Liver (tissue), 9 donors: ENCODE data around the gene DIO1. TPM values are rescaled to one million over a fixed set of nuclear protein-coding genes. Genes with fewer than 3 reads are reported as not detected.

Source experiments
- DNase-seq: peaks from one replicate; pipeline ENCODE4 v3.0.0-alpha.2; 2017; ENCODE audit warnings: low spot score
- H3K27ac ChIP-seq, 2 donors: one replicate each; pipeline ENCODE4 v1.7.0; 2013; ENCODE audit warnings: inconsistent platforms in 2 of 2, low read length in 2 of 2, control low read depth in 1 of 2, low read depth in 1 of 2, mild to moderate bottlenecking in 1 of 2
- H3K27me3 ChIP-seq, 4 donors: one replicate each; pipeline versions ENCODE4 v1.6.1 to v1.7.0; 2013; ENCODE audit warnings: low read length in 3 of 4, inconsistent platforms in 1 of 4, mild to moderate bottlenecking in 1 of 4, moderate library complexity in 1 of 4; ENCODE audit not compliant: control insufficient read depth in 4 of 4, insufficient read depth in 4 of 4
- H3K36me3 ChIP-seq, 4 donors: one replicate each; pipeline versions ENCODE4 v1.6.1 to v1.7.0; 2013; ENCODE audit warnings: low read length in 3 of 4, mild to moderate bottlenecking in 3 of 4, low read depth in 1 of 4, moderate library complexity in 1 of 4; ENCODE audit not compliant: control insufficient read depth in 4 of 4, insufficient read depth in 3 of 4
- H3K4me1 ChIP-seq, 4 donors: one replicate each; pipeline versions ENCODE4 v1.6.1 to v1.7.0; 2013; ENCODE audit warnings: low read length in 3 of 4, mild to moderate bottlenecking in 3 of 4, moderate library complexity in 1 of 4; ENCODE audit not compliant: control insufficient read depth in 4 of 4, insufficient read depth in 4 of 4
- H3K4me3 ChIP-seq, 3 donors: one replicate each; pipeline versions ENCODE4 v1.6.1 to v1.7.0; 2013; ENCODE audit warnings: low read length in 3 of 3, control low read depth in 1 of 3, low read depth in 1 of 3, mild to moderate bottlenecking in 1 of 3
- H3K9ac ChIP-seq, 2 donors: one replicate each; pipeline ENCODE4 v1.7.0; 2013; ENCODE audit warnings: low read length in 2 of 2, mild to moderate bottlenecking in 2 of 2, moderate library complexity in 2 of 2, control low read depth in 1 of 2, low read depth in 1 of 2
- H3K9me3 ChIP-seq, 4 donors: one replicate each; pipeline versions ENCODE4 v1.6.1 to v1.7.0; 2013; ENCODE audit warnings: low read length in 3 of 4; ENCODE audit not compliant: control insufficient read depth in 4 of 4
- ATF3 ChIP-seq: IDR thresholded peaks from 2 replicates; pipeline ENCODE4 v1.6.1; 2016; ENCODE audit warnings: antibody characterized with exemption
- CTCF ChIP-seq: fragments of 150-350 bp; IDR thresholded peaks from 2 replicates; pipeline ENCODE4 v1.5.1; 2017; ENCODE audit warnings: improper control_type of control experiment, low read depth, low read length; ENCODE audit not compliant: missing input control
- EGR1 ChIP-seq, 2 donors: IDR thresholded peaks; 2 replicates each; pipeline ENCODE4 v1.6.1; 2016 to 2018; ENCODE audit warnings: antibody characterized with exemption in 2 of 2, low read depth in 2 of 2
- FOXA1 ChIP-seq: IDR thresholded peaks from 2 replicates; pipeline ENCODE4 v1.6.1; 2016; ENCODE audit warnings: antibody characterized with exemption
- HNF4A ChIP-seq, 2 donors: conservative IDR thresholded peaks; 2 replicates each; pipeline ENCODE4 v1.6.1; 2016; ENCODE audit warnings: antibody characterized with exemption in 2 of 2, mild to moderate bottlenecking in 2 of 2
- HNF4G ChIP-seq: IDR thresholded peaks from 2 replicates; pipeline ENCODE4 v1.6.1; 2016; ENCODE audit warnings: antibody characterized with exemption
- JUND ChIP-seq, 2 donors: IDR thresholded peaks; 2 replicates each; pipeline ENCODE4 v1.6.1; 2016; ENCODE audit warnings: antibody characterized with exemption in 2 of 2
- MAX ChIP-seq: IDR thresholded peaks from 2 replicates; pipeline ENCODE4 v1.6.1; 2016; ENCODE audit warnings: antibody characterized with exemption
- NR2F2 ChIP-seq: IDR thresholded peaks from 2 replicates; pipeline ENCODE4 v1.6.1; 2016; ENCODE audit warnings: antibody characterized with exemption
- RAD21 ChIP-seq, 2 donors: IDR thresholded peaks; 2 replicates each; pipeline ENCODE4 v1.6.1; 2016; ENCODE audit warnings: antibody characterized with exemption in 2 of 2, mild to moderate bottlenecking in 2 of 2
- REST ChIP-seq: IDR thresholded peaks from 2 replicates; pipeline ENCODE4 v1.6.1; 2016; ENCODE audit warnings: antibody characterized with exemption, mild to moderate bottlenecking
- RXRA ChIP-seq, 2 donors: IDR thresholded peaks; 2 replicates each; pipeline ENCODE4 v1.6.1; 2017 to 2018; ENCODE audit warnings: antibody characterized with exemption in 2 of 2, mild to moderate bottlenecking in 1 of 2
- SP1 ChIP-seq: IDR thresholded peaks from 2 replicates; pipeline ENCODE4 v1.6.1; 2018; ENCODE audit warnings: antibody characterized with exemption, mild to moderate bottlenecking
- TAF1 ChIP-seq: conservative IDR thresholded peaks from 2 replicates; pipeline ENCODE4 v1.6.1; 2016; ENCODE audit warnings: antibody characterized with exemption, mild to moderate bottlenecking
- YY1 ChIP-seq: IDR thresholded peaks from 2 replicates; pipeline ENCODE4 v1.6.1; 2016; ENCODE audit warnings: antibody characterized with exemption, mild to moderate bottlenecking
- ZBTB33 ChIP-seq: IDR thresholded peaks from 2 replicates; pipeline ENCODE4 v1.6.1; 2016; ENCODE audit warnings: antibody characterized with exemption
- WGBS: extraction: QIAGEN DNeasy Blood & Tissue Kit; methylation state at CpG from one replicate; pipeline ENCODE4 v1.1.7; 2013; 5-methylcytosine and 5-hydroxymethylcytosine counted together
- polyA plus RNA-seq, 2 donors: library from polyadenylated mRNA; stranded (reverse) in 1 of 2; unstranded in 1 of 2; fragments of 200-250 nt in 1 of 2; fragments of >200 nt in 1 of 2; fragmentation: Nextera tagmentation in 1 of 2; extraction: Ambion mirVana in 1 of 2; gene quantifications; one replicate each; pipeline versions ENCODE4 v1.2.1 to v1.2.3, GENCODE V29; 2013 to 2015
- total RNA-seq, 2 donors: library from RNA; depleted of rRNA; stranded (reverse); fragments of >200 nt; gene quantifications; one replicate each; pipeline ENCODE4 v1.2.3, GENCODE V29; 2014
- donor health status: healthy.
- donor health status: healthy.
- donor health status: healthy.
- donor health status: healthy.
- donor health status: healthy.

The DIO1 gene
- total and polyA plus RNA-seq, 4 donors: 23.9 to 176 (median 95.6) TPM

- Histone ChIP-seq H3K27ac (peak overlapping the region; percentile 69 to 85), H3K4me3 (peak overlapping the region in 1 of 3 donors; percentile 1), H3K4me1 (peaks cover 12 to 67% (median 42%) of the 10 kb centered on the region in 4 donors), H3K9ac (peak overlapping the region in 1 of 2 donors; percentile 52), H3K9me3 (no peaks in the 10 kb centered on the region), H3K27me3 (no peaks in the 10 kb centered on the region), H3K36me3 (no peaks in the 10 kb centered on the region)
- DNase-seq: no peak
- TF ChIP-seq RXRA (IDR thresholded peaks at IDR 0.05): peak; percentile 38 to 74
- TF ChIP-seq JUND (IDR thresholded peaks at IDR 0.05): peak in 1 of 2 donors; percentile 5
- TF ChIP-seq HNF4A (conservative IDR thresholded peaks at IDR 0.05): no peak
- TF ChIP-seq REST: no peak
- no peak for TF ChIP-seq TAF1
- TF ChIP-seq CTCF: no peak
- no peak for TF ChIP-seq FOXA1
- 41% methylated on average over 3 of the region's 3 CpGs for WGBS
Observed at GRCh38 chr1:53899708-53900107, 5.7 kb downstream of the DIO1 start.

GRCh38 chr1:53902235-53903138, 8.5 kb downstream of the DIO1 start:
- peaks cover 0 to 18% (median 8%) of the 10 kb centered on the region in 4 donors for H3K36me3 ChIP-seq
- no peak overlapping the region for H3K4me3 ChIP-seq
- H3K9me3 ChIP-seq: no peaks in the 10 kb centered on the region
- WGBS: 80% methylated on average over 7 of the region's 7 CpGs
- no peak for DNase-seq
- no peak overlapping the region for H3K27ac ChIP-seq
- H3K4me1 ChIP-seq: peaks cover 12 to 47% (median 28%) of the 10 kb centered on the region in 4 donors
- no peaks in the 10 kb centered on the region for H3K27me3 ChIP-seq
- no peak overlapping the region for H3K9ac ChIP-seq
- TF ChIP-seq REST: no peak
- no peak for TF ChIP-seq EGR1 (IDR thresholded peaks at IDR 0.05; ENCODE audit: low read depth in 2 of 2)
- TF ChIP-seq ATF3: no peak
- TF ChIP-seq MAX: no peak
- no peak for TF ChIP-seq SP1
- TF ChIP-seq ZBTB33: no peak
- TF ChIP-seq HNF4A (conservative IDR thresholded peaks at IDR 0.05): no peak
- no peak for TF ChIP-seq JUND (IDR thresholded peaks at IDR 0.05)
- TF ChIP-seq CTCF: no peak
- no peak for TF ChIP-seq FOXA1
- no peak for TF ChIP-seq RXRA (IDR thresholded peaks at IDR 0.05)
- TF ChIP-seq YY1: no peak
- no peak for TF ChIP-seq NR2F2
- TF ChIP-seq RAD21 (IDR thresholded peaks at IDR 0.05): no peak
- no peak for TF ChIP-seq HNF4G
